Endothelial cell (in vitro differentiated cells): ENCODE data around the gene NUPR1. TPM values are rescaled to one million over a fixed set of nuclear protein-coding genes. Genes with fewer than 3 reads are reported as not detected.
"Not testable (repeated sequence)": the region's sequence is repeated elsewhere in the genome, so short reads cannot be mapped to it uniquely, and the experiment has no call there.

Experiments
- DNase-seq: peaks from one replicate; pipeline ENCODE4 v3.0.0; 2021; ENCODE audit warnings: low spot score
- H3K27ac Mint-ChIP-seq: one replicate; pipeline ENCODE4 v1.8.0; 2021; ENCODE audit warnings: mixed read lengths, inconsistent platforms; ENCODE audit not compliant: unreplicated experiment
- H3K27me3 Mint-ChIP-seq: one replicate; pipeline ENCODE4 v1.8.0; 2021; ENCODE audit warnings: mild to moderate bottlenecking, moderate library complexity, mixed read lengths, inconsistent platforms; ENCODE audit not compliant: unreplicated experiment
- H3K36me3 Mint-ChIP-seq: one replicate; pipeline ENCODE4 v1.8.0; 2021; ENCODE audit warnings: mild to moderate bottlenecking, low read depth, mixed read lengths, inconsistent platforms; ENCODE audit not compliant: unreplicated experiment
- H3K4me1 Mint-ChIP-seq: one replicate; pipeline ENCODE4 v1.8.0; 2021; ENCODE audit warnings: mild to moderate bottlenecking, mixed read lengths, inconsistent platforms; ENCODE audit not compliant: unreplicated experiment
- H3K4me3 Mint-ChIP-seq: one replicate; pipeline ENCODE4 v1.8.0; 2021; ENCODE audit warnings: mild to moderate bottlenecking, mixed read lengths, inconsistent platforms; ENCODE audit not compliant: unreplicated experiment
- H3K9me3 Mint-ChIP-seq: one replicate; pipeline ENCODE4 v1.8.0; 2021; ENCODE audit warnings: mixed read lengths, inconsistent platforms; ENCODE audit not compliant: unreplicated experiment
- CTCF ChIP-seq: fragments of 200-600 bp; sonication (generic); IDR thresholded peaks from one replicate; pipeline ENCODE4 v1.5.0; 2021; ENCODE audit warnings: antibody characterized with exemption; ENCODE audit not compliant: unreplicated experiment
- total RNA-seq: library from RNA; stranded (reverse); fragmentation: NEBNext Ultra II Directional; extraction: Animal tissue kit (Norgen Biotek cat#: 25700); gene quantifications from one replicate; pipeline ENCODE4 v1.2.1, GENCODE V29; 2021; ENCODE audit not compliant: unreplicated experiment

Gene NUPR1
- total RNA-seq, 1 donor from 2014 or later, result not detected

DNA sequence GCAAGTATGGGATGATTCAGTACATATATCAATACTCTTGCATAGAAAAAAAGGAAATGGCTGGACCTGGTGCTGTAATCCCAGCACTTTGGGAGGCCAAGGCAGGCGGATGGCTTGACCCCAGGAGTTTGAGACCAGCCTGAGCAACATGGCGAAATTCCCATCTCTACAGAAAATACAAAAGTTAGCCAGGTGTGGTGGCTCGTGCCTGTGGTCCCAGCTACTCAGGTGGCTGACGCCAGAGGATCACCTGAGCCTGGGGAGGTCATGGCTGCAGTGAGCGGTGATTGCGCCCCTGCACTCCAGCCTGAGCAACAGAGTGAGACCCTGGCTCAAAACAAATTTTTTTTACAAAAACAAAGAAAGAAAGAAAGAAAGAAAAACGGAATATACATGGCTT, 7.9 kb upstream of the NUPR1 start:
- Mint-ChIP-seq H3K4me3 (no peak overlapping the region), H3K27me3 (no peaks in the 10 kb centered on the region), H3K36me3 (no peaks in the 10 kb centered on the region), H3K27ac (no peak overlapping the region), H3K9me3 (no peaks in the 10 kb centered on the region), H3K4me1 (no peaks in the 10 kb centered on the region)
- TF ChIP-seq CTCF, result no peak
- no peak for DNase-seq

GRCh38 chr16:28545964-28546363, 7.2 kb upstream of the NUPR1 start:
- not testable (repeated sequence) for H3K27me3 Mint-ChIP-seq, H3K4me1 Mint-ChIP-seq, H3K9me3 Mint-ChIP-seq, DNase-seq, H3K27ac Mint-ChIP-seq, H3K36me3 Mint-ChIP-seq, H3K4me3 Mint-ChIP-seq

DNA sequence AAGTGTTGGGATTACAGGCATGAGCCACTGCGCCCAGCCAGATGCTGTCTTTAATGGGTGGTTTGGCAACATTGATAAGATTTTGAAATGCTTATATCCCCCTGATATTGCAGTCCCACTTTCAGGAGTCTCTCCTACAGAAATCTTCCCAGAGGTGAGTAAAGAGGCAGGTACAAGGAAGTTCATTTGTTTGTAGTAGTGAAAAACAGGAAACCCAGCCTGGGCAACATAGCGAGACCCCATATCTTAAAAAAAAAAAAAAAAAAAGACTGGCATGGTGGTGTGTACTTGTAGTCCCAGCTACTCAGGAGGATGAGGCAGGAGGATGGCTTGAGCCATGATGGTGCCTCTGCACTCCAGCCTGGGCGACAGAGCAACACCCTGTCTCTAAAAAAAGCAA, 6.2 kb upstream of the NUPR1 start:
- no peak for TF ChIP-seq CTCF
- DNase-seq, result no peak
- Mint-ChIP-seq H3K4me1 (no peaks in the 10 kb centered on the region), H3K27me3 (no peaks in the 10 kb centered on the region), H3K36me3 (no peaks in the 10 kb centered on the region), H3K27ac (no peak overlapping the region), H3K9me3 (no peaks in the 10 kb centered on the region), H3K4me3 (no peak overlapping the region)

DNA sequence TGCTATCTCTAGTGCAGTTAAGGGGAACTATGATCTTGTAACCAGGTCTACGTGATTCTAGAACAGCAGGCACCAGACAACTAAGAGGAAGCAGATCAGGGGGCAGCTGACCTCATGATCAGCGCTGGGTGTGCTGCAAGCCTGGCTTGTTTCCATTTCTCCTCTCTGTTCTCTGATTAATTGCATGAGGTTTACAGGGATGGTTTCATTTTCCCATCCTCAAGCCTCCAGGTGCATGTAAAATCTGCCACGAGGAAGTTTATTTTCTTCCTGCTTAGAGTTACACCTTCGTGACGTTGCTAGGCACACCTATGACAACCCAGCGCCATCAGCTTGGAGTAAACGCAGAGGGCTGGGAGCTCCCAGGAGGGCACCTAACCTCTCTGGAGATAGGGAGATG, 4.3 kb upstream of the NUPR1 start:
- no peak for DNase-seq
- Mint-ChIP-seq H3K4me1 (no peaks in the 10 kb centered on the region), H3K27ac (no peak overlapping the region), H3K9me3 (no peaks in the 10 kb centered on the region), H3K36me3 (no peaks in the 10 kb centered on the region), H3K4me3 (no peak overlapping the region), H3K27me3 (no peaks in the 10 kb centered on the region)
- TF ChIP-seq CTCF, result no peak

GRCh38 chr16:28542646-28543045, 3.9 kb upstream of the NUPR1 start:
- TF ChIP-seq CTCF, result no peak
- no peak for DNase-seq
- Mint-ChIP-seq H3K27ac (no peak overlapping the region), H3K4me1 (no peaks in the 10 kb centered on the region), H3K4me3 (no peak overlapping the region), H3K27me3 (no peaks in the 10 kb centered on the region), H3K36me3 (no peaks in the 10 kb centered on the region), H3K9me3 (no peaks in the 10 kb centered on the region)

DNA sequence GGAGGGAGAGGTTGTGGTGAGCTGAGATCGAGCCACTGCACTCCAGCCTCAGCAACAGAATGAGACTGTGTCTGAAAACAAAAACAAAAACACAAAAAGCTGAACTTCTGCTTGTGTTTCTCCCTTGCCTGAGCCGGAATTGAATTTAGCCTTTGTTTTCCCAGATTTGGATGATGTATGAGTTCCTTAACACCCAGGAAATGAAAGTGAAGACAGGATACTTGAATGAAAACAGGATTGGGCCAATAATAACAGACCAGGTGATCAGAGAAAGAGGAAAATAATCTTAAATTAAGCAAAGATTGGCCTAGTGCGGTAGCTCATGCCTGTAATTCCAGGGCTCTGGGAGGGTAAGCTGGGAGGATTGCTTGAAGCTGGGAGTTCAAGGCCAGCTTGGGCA, 1.6 kb upstream of the NUPR1 start:
- DNase-seq, result no peak
- H3K4me1 Mint-ChIP-seq, result no peaks in the 10 kb centered on the region
- H3K36me3 Mint-ChIP-seq, result no peaks in the 10 kb centered on the region
- H3K9me3 Mint-ChIP-seq, result no peaks in the 10 kb centered on the region
- TF ChIP-seq CTCF, result no peak
- H3K4me3 Mint-ChIP-seq, result no peak overlapping the region
- H3K27ac Mint-ChIP-seq, result peak overlapping the region; percentile 84
- H3K27me3 Mint-ChIP-seq, result no peaks in the 10 kb centered on the region
